Effector memory CD4-positive, alpha-beta T cell (primary cell): Measurements from ENCODE around the gene ACVR1.

ENCODE experiments used
- DNase-seq, 3 donors: peaks; one replicate each; pipeline ENCODE4 v3.0.0-alpha.2; 2020
- H3K27ac ChIP-seq: 2 replicates; pipeline ENCODE4 v1.7.0; 2013; ENCODE audit warnings: mild to moderate bottlenecking, low read length, moderate library complexity; ENCODE audit not compliant: insufficient read depth, poor library complexity, severe bottlenecking
- H3K27me3 ChIP-seq: replicated peaks from 2 replicates; pipeline ENCODE4 v1.7.0; 2013; ENCODE audit warnings: mild to moderate bottlenecking, low read length; ENCODE audit not compliant: insufficient read depth, control insufficient read depth, poor library complexity, severe bottlenecking
- H3K36me3 ChIP-seq: 2 replicates; pipeline ENCODE4 v1.7.0; 2013; ENCODE audit warnings: mild to moderate bottlenecking, low read length, moderate library complexity; ENCODE audit not compliant: control insufficient read depth, insufficient read depth
- H3K4me1 ChIP-seq: 2 replicates; pipeline ENCODE4 v1.7.0; 2013; ENCODE audit warnings: low read length, mild to moderate bottlenecking; ENCODE audit not compliant: control insufficient read depth, insufficient read depth, poor library complexity, severe bottlenecking
- H3K4me3 ChIP-seq: 2 replicates; pipeline ENCODE4 v1.7.0; 2013; ENCODE audit warnings: low read length, low read depth, mild to moderate bottlenecking; ENCODE audit not compliant: insufficient read depth, poor library complexity, severe bottlenecking
- H3K9me3 ChIP-seq: 2 replicates; pipeline ENCODE4 v1.7.0; 2013; ENCODE audit warnings: mild to moderate bottlenecking, low read length, moderate library complexity; ENCODE audit not compliant: control insufficient read depth

ACVR1 gene

GRCh38 chr2:157875641-157876065, 477 bp downstream of the ACVR1 start:
- peaks cover 17% of the 10 kb centered on the region for H3K4me1 ChIP-seq
- no peaks in the 10 kb centered on the region for H3K36me3 ChIP-seq
- H3K27me3 ChIP-seq, result no peaks in the 10 kb centered on the region
- DNase-seq, result peak in 2 of 3 donors; percentile 36 to 47
- no peaks in the 10 kb centered on the region for H3K9me3 ChIP-seq
- peak overlapping the region; percentile 68 for H3K27ac ChIP-seq
- peak overlapping the region; percentile 79 for H3K4me3 ChIP-seq

- no peaks in the 10 kb centered on the region for H3K27me3 ChIP-seq
- DNase-seq, result no peak
- H3K4me3 ChIP-seq, result peak overlapping the region; percentile 74
- peak overlapping the region; percentile 52 for H3K27ac ChIP-seq
- H3K9me3 ChIP-seq, result no peaks in the 10 kb centered on the region
- peaks cover 17% of the 10 kb centered on the region for H3K4me1 ChIP-seq
- H3K36me3 ChIP-seq, result no peaks in the 10 kb centered on the region
These were observed 1.0 kb downstream of the ACVR1 start for GRCh38 chr2:157874997-157875640.

- Histone ChIP-seq H3K36me3 (no peaks in the 10 kb centered on the region), H3K27me3 (no peaks in the 10 kb centered on the region), H3K4me1 (peaks cover 17% of the 10 kb centered on the region), H3K27ac (no peak overlapping the region), H3K9me3 (no peaks in the 10 kb centered on the region), H3K4me3 (no peak overlapping the region)
- no peak for DNase-seq
These were observed 1.8 kb downstream of the ACVR1 start for GRCh38 chr2:157874348-157874747.

- H3K4me1 ChIP-seq, result peaks cover 17% of the 10 kb centered on the region
- H3K27me3 ChIP-seq, result no peaks in the 10 kb centered on the region
- no peak overlapping the region for H3K4me3 ChIP-seq
- no peak for DNase-seq
- H3K9me3 ChIP-seq, result no peaks in the 10 kb centered on the region
- no peak overlapping the region for H3K27ac ChIP-seq
- no peaks in the 10 kb centered on the region for H3K36me3 ChIP-seq
These were observed 3.3 kb downstream of the ACVR1 start for GRCh38 chr2:157872791-157873190.

- Histone ChIP-seq H3K4me3 (no peak overlapping the region), H3K36me3 (no peaks in the 10 kb centered on the region), H3K4me1 (peaks cover 17% of the 10 kb centered on the region), H3K9me3 (no peaks in the 10 kb centered on the region), H3K27ac (no peak overlapping the region), H3K27me3 (no peaks in the 10 kb centered on the region)
- DNase-seq, result no peak
These were observed 4.7 kb downstream of the ACVR1 start for GRCh38 chr2:157871415-157871814.

- Histone ChIP-seq H3K27ac (no peak overlapping the region), H3K9me3 (no peaks in the 10 kb centered on the region), H3K4me3 (no peak overlapping the region), H3K4me1 (peaks cover 7% of the 10 kb centered on the region), H3K27me3 (no peaks in the 10 kb centered on the region), H3K36me3 (no peaks in the 10 kb centered on the region)
- no peak for DNase-seq
These were observed 7.1 kb downstream of the ACVR1 start for GRCh38 chr2:157868993-157869392.

- DNase-seq, result no peak
- H3K4me3 ChIP-seq, result no peak overlapping the region
- no peak overlapping the region for H3K27ac ChIP-seq
- H3K36me3 ChIP-seq, result no peaks in the 10 kb centered on the region
- H3K4me1 ChIP-seq, result peaks cover under 1% of the 10 kb centered on the region
- no peaks in the 10 kb centered on the region for H3K9me3 ChIP-seq
- H3K27me3 ChIP-seq, result no peaks in the 10 kb centered on the region
These were observed 8.4 kb downstream of the ACVR1 start for GRCh38 chr2:157867703-157868102.

- DNase-seq, result no peak
- Histone ChIP-seq H3K36me3 (no peaks in the 10 kb centered on the region), H3K27ac (no peak overlapping the region), H3K27me3 (no peaks in the 10 kb centered on the region), H3K4me1 (no peaks in the 10 kb centered on the region), H3K9me3 (no peaks in the 10 kb centered on the region), H3K4me3 (no peak overlapping the region)
These were observed 9.2 kb downstream of the ACVR1 start for GRCh38 chr2:157866666-157867642.

GRCh38 chr2:157866202-157866601, 9.9 kb downstream of the ACVR1 start:
- no peak for DNase-seq
- Histone ChIP-seq H3K9me3 (no peaks in the 10 kb centered on the region), H3K27me3 (no peaks in the 10 kb centered on the region), H3K36me3 (no peaks in the 10 kb centered on the region), H3K4me3 (no peak overlapping the region), H3K4me1 (no peaks in the 10 kb centered on the region), H3K27ac (no peak overlapping the region)

- no peaks in the 10 kb centered on the region for H3K27me3 ChIP-seq
- H3K36me3 ChIP-seq, result no peaks in the 10 kb centered on the region
- no peak overlapping the region for H3K27ac ChIP-seq
- no peaks in the 10 kb centered on the region for H3K9me3 ChIP-seq
- DNase-seq, result no peak
- H3K4me1 ChIP-seq, result no peaks in the 10 kb centered on the region
- H3K4me3 ChIP-seq, result no peak overlapping the region
These were observed 11.2 kb downstream of the ACVR1 start for GRCh38 chr2:157864857-157865430.
